Measurements from ENCODE around the gene PTN. TPM values are rescaled to one million over a fixed set of nuclear protein-coding genes. Genes with fewer than 3 reads are reported as not detected.

Gene PTN
- polyA plus RNA-seq, 1 donor from 2014 or later: not detected

DNA sequence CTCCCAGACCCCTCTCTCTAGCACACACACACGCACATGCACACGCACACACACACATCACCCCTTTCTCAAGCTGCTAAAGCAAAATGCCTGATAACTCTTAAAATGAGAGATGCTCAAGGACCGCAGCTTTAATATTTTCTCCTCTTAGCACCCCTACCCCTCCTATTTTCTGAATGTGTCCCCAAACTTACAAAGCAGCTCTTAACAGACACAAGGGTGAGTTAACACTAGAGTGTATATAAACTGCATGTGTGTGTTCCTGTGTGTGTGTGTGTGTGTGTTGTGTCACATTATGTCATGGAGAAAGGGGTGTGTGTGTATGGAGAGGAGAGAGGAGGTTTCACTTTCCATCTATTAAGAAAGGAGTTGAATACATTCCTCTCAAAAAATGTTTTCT is 1.3 kb downstream of the PTN start:
- peaks cover 2% of the 10 kb centered on the region for H3K27me3 Mint-ChIP-seq
- no peak overlapping the region for H3K4me3 Mint-ChIP-seq
- H3K9me3 Mint-ChIP-seq: peaks cover 2 to 12% (median 3%) of the 10 kb centered on the region in 3 donors
- peaks cover 0 to 1% (median 0%) of the 10 kb centered on the region in 3 donors for H3K4me1 Mint-ChIP-seq
- H3K27ac Mint-ChIP-seq: no peak overlapping the region
- no peaks in the 10 kb centered on the region for H3K36me3 Mint-ChIP-seq

DNA sequence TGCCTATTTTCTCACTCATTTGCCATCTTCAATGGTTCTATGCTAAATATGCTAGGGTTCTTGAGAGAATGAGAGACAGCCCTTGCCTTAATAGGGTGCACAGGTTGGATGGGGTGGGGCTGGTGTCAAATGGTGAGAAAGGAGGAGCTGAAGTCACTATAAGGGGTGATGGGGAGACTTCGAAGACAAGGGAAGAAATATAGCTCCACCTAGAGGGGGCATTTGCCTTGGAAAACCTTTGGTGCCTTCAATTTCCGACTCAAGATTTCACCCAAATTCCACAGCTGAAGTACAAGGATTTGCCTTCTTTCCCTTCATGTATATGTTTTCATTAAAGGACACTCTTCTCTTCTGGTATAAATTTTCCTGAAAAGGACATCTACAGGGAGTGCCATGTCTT is 5.6 kb downstream of the PTN start:
- no peak overlapping the region for H3K27ac Mint-ChIP-seq
- peaks cover 3 to 20% (median 3%) of the 10 kb centered on the region in 3 donors for H3K9me3 Mint-ChIP-seq
- no peak overlapping the region for H3K4me3 Mint-ChIP-seq
- H3K36me3 Mint-ChIP-seq: no peaks in the 10 kb centered on the region
- peaks cover 0 to 1% (median 0%) of the 10 kb centered on the region in 3 donors for H3K4me1 Mint-ChIP-seq
- no peaks in the 10 kb centered on the region for H3K27me3 Mint-ChIP-seq

GRCh38 chr7:137335814-137336213 is 7.7 kb downstream of the PTN start:
- H3K9me3 Mint-ChIP-seq: peaks cover 3 to 20% (median 6%) of the 10 kb centered on the region in 3 donors
- H3K27ac Mint-ChIP-seq: no peak overlapping the region
- H3K27me3 Mint-ChIP-seq: no peaks in the 10 kb centered on the region
- no peaks in the 10 kb centered on the region for H3K36me3 Mint-ChIP-seq
- peaks cover 0 to 1% (median 0%) of the 10 kb centered on the region in 3 donors for H3K4me1 Mint-ChIP-seq
- H3K4me3 Mint-ChIP-seq: no peak overlapping the region

GRCh38 chr7:137331378-137331777 is 12.2 kb downstream of the PTN start:
- no peaks in the 10 kb centered on the region for H3K27me3 Mint-ChIP-seq
- no peak overlapping the region for H3K4me3 Mint-ChIP-seq
- peaks cover 1% of the 10 kb centered on the region for H3K36me3 Mint-ChIP-seq
- no peak overlapping the region for H3K27ac Mint-ChIP-seq
- peaks cover 0 to 5% (median 4%) of the 10 kb centered on the region in 3 donors for H3K9me3 Mint-ChIP-seq
- no peaks in the 10 kb centered on the region for H3K4me1 Mint-ChIP-seq

DNA sequence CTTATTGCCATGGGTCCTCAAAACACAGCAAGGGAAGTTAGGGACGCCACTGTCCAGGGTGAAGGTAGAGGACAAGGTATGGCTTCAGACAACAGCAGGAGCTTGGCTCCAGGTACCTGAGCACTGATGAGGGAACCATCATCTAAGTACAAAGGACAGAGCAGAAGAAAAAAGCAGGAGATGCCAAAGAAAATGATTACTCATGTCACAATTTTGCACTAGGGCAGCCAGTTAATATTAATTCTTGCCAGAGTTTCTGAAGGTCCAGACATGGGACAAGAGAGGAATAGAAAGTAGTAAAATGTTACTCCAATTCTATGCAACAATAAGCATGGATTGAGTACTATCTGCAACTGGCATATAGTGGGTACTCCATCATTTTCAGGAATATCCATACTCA is 14.1 kb downstream of the PTN start:
- Mint-ChIP-seq H3K4me1 (no peaks in the 10 kb centered on the region), H3K36me3 (peaks cover 1% of the 10 kb centered on the region), H3K27ac (no peak overlapping the region), H3K27me3 (no peaks in the 10 kb centered on the region), H3K9me3 (peaks cover 0 to 5% (median 2%) of the 10 kb centered on the region in 3 donors), H3K4me3 (no peak overlapping the region)

DNA sequence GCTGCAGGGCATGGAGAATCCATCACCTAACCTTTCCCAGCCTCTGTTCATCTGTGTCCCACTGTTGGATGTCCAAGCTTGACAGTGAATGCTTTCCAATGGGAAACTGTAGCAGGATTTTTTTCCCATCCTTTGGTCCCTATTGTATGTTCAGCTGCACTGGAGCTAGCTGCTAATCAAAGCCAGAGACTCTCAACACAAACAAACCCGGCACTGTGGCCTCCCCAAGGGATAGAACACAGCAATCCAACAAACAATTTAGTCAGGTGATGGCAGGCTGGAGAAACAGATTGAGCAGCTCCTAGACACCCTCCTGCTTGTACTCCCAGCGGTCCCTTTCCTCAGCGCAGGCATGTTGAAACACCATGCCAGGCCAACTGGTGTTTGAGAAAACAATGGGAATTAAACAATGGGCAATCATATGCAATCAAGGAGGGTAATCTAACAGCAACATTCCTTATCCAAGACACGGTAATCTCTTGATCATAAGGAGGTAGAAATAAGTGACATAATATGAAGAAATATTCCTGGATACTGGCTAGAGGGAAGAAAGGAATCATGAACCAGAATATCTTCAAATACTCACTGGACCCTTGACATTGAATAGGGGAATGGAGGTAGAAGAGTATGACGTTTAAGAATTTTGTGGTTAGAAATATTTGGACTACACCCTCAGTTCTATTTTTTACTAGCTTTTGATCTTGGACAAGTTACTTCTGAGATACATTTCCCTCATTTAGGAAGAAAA is 15.0 kb downstream of the PTN start:
- H3K4me1 Mint-ChIP-seq: no peaks in the 10 kb centered on the region
- H3K36me3 Mint-ChIP-seq: peaks cover 1% of the 10 kb centered on the region
- H3K27ac Mint-ChIP-seq: no peak overlapping the region
- peaks cover 2 to 5% (median 5%) of the 10 kb centered on the region in 3 donors for H3K9me3 Mint-ChIP-seq
- no peak overlapping the region for H3K4me3 Mint-ChIP-seq
- no peaks in the 10 kb centered on the region for H3K27me3 Mint-ChIP-seq

DNA sequence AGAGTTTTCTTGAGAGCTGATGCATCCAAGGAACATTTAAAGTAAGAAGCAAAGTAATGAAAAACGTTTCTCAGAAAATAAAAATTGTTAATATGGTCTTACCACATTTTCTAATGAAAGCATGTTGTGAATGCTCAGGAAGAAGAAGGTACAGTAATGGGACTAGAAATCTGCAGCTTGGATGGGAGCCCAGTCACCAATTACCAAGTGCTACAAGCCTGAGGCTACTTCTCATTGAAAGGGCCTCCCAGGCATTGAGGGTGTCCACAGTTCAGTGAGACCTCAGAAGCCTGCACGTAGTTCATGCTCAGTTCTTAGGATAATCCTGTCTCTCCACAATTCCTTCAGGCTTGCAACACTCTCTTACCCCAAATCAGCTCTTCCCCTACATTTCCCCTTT is 17.6 kb downstream of the PTN start:
- Mint-ChIP-seq H3K4me3 (no peak overlapping the region), H3K36me3 (peaks cover 1% of the 10 kb centered on the region), H3K4me1 (no peaks in the 10 kb centered on the region), H3K27ac (no peak overlapping the region), H3K9me3 (peaks cover 0 to 9% (median 4%) of the 10 kb centered on the region in 3 donors), H3K27me3 (no peaks in the 10 kb centered on the region)

GRCh38 chr7:137324796-137325696 is 18.5 kb downstream of the PTN start:
- H3K4me3 Mint-ChIP-seq: no peak overlapping the region
- peaks cover 1% of the 10 kb centered on the region for H3K36me3 Mint-ChIP-seq
- peaks cover 0 to 11% (median 4%) of the 10 kb centered on the region in 3 donors for H3K9me3 Mint-ChIP-seq
- H3K4me1 Mint-ChIP-seq: no peaks in the 10 kb centered on the region
- no peaks in the 10 kb centered on the region for H3K27me3 Mint-ChIP-seq
- no peak overlapping the region for H3K27ac Mint-ChIP-seq

GRCh38 chr7:137316648-137317353 is 26.7 kb downstream of the PTN start:
- Mint-ChIP-seq H3K4me1 (no peaks in the 10 kb centered on the region), H3K4me3 (no peak overlapping the region), H3K9me3 (peaks cover 0 to 3% (median 2%) of the 10 kb centered on the region in 3 donors), H3K27me3 (no peaks in the 10 kb centered on the region), H3K27ac (no peak overlapping the region), H3K36me3 (no peaks in the 10 kb centered on the region)

DNA sequence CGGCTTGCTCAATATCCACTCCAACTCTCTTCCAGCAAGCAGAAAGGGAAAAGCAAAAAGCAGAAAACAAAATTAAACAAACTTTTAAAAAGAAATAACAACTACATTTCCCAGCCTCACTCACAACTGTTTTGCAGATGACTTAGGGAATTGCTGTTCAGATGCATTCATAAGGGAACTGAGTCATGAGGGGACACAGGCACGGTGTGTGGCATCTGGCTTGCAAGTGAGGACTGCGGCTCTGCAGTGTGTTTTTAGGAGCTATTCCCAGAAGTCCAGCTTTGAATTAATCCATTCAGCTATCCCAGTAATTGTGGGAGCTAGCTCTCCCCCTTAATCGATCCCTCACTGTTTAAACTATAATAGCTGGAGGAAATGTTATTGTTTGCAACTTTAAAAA is 30.3 kb downstream of the PTN start:
- Mint-ChIP-seq H3K9me3 (peaks cover 0 to 3% (median 0%) of the 10 kb centered on the region in 3 donors), H3K27ac (no peak overlapping the region), H3K4me1 (peaks cover 0 to 2% (median 0%) of the 10 kb centered on the region in 3 donors), H3K36me3 (no peaks in the 10 kb centered on the region), H3K27me3 (no peaks in the 10 kb centered on the region), H3K4me3 (peak overlapping the region in 1 of 4 donors; percentile 41)

GRCh38 chr7:137306748-137307147 is 36.8 kb downstream of the PTN start:
- Mint-ChIP-seq H3K4me3 (no peak overlapping the region), H3K27ac (no peak overlapping the region), H3K4me1 (peaks cover 0 to 2% (median 0%) of the 10 kb centered on the region in 3 donors), H3K27me3 (no peaks in the 10 kb centered on the region), H3K9me3 (no peaks in the 10 kb centered on the region), H3K36me3 (no peaks in the 10 kb centered on the region)

DNA sequence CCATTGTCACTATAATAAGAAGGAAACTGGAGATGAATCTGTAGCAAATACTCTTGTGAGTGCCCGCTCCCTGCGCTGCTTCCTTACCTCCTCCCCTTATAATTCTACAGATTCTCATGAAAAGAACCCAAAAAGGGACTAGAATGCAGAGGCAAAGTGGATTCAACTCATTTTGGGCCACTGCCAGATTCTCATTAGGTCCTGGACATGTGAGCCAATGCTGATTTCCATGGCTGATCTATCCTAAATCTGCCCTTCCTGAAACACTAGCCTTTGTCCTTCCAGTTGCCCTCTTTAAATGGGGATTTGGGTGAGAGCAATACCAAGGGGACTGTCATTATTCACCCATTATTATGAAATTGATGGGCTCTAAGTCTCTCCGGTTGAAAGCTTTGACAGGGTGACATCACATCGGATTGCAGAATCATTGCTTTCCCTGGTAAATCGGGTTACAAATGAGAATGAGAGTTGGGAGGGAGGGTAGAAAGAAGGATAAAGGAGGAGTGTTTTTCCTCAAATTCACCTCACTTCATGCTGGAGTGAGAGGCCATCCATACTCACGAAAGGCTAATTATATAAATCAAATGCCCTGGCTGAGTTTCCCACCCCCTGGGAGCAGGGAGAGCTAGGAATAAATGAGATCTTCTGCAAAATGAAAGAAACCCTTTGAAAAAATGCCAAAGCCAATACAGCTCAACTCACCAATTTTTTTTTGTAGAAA is 37.5 kb downstream of the PTN start:
- peaks cover 0 to 2% (median 0%) of the 10 kb centered on the region in 3 donors for H3K4me1 Mint-ChIP-seq
- no peak overlapping the region for H3K4me3 Mint-ChIP-seq
- H3K36me3 Mint-ChIP-seq: no peaks in the 10 kb centered on the region
- H3K9me3 Mint-ChIP-seq: no peaks in the 10 kb centered on the region
- H3K27me3 Mint-ChIP-seq: no peaks in the 10 kb centered on the region
- H3K27ac Mint-ChIP-seq: no peak overlapping the region

- Mint-ChIP-seq H3K27ac (no peak overlapping the region), H3K36me3 (no peaks in the 10 kb centered on the region), H3K4me3 (no peak overlapping the region), H3K9me3 (peaks cover 0 to 2% (median 0%) of the 10 kb centered on the region in 3 donors), H3K27me3 (no peaks in the 10 kb centered on the region), H3K4me1 (peaks cover 0 to 2% (median 0%) of the 10 kb centered on the region in 3 donors)
Measured at GRCh38 chr7:137304624-137305235, 38.8 kb downstream of the PTN start.

DNA sequence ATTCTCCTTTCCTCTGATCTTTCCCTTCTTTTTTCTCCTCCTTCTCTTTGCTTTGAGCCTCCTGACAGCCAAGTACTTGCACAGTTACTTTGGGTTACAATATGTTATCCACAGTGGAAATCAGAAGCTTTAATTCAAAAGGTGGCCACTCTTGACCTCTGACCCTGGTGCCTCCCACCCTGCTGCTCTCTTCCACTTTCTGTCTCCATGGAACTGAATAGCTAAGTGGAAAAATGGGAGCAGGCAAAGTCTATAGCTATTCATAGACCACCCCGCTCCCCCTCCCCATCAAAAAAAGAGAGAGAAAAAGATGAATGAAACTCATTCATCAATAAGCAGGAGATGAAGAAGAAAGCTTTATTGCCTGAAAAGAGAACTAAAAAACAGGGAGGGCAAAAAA is 39.4 kb downstream of the PTN start:
- H3K9me3 Mint-ChIP-seq: peaks cover 0 to 4% (median 0%) of the 10 kb centered on the region in 3 donors
- H3K27me3 Mint-ChIP-seq: no peaks in the 10 kb centered on the region
- peaks cover 0 to 2% (median 0%) of the 10 kb centered on the region in 3 donors for H3K4me1 Mint-ChIP-seq
- no peaks in the 10 kb centered on the region for H3K36me3 Mint-ChIP-seq
- H3K4me3 Mint-ChIP-seq: no peak overlapping the region
- H3K27ac Mint-ChIP-seq: no peak overlapping the region

Data from IgD-negative memory B cell (primary cell).